PC-3 (cell line): ENCODE measurements around the gene ACAD10. TPM values are rescaled to one million over a fixed set of nuclear protein-coding genes. Genes with fewer than 3 reads are reported as not detected.

Experiments
- ATAC-seq: fragments of 200-7000 bp; cut with Tn5 transposase; 2 replicates; pipeline ENCODE4 v1.9.1; 2020; ENCODE audit warnings: mild to moderate bottlenecking, moderate library complexity
- BruUV-seq: library from RNA; stranded (reverse); fragments of 400-500 nt; replicated peaks from 2 replicates; lab custom pipeline; 2021; lab: Mats Ljungman, UMichigan
- CTCF ChIA-PET: fragments of 300-600 bp; sonication (Branson Sonifier 250); formaldehyde crosslinking; loops from one replicate; lab custom pipeline; 2022; ENCODE audit warnings: antibody characterized with exemption; lab: Charles Lee
- POLR2A ChIA-PET: fragments of 300-600 bp; sonication (Branson Sonifier 250); formaldehyde crosslinking; loops from one replicate; lab custom pipeline; 2022; ENCODE audit warnings: antibody characterized with exemption; ENCODE audit not compliant: unreplicated experiment; lab: Charles Lee
- DNase-seq: peaks from one replicate; pipeline ENCODE4 v3.0.0-alpha.2; 2015
- H2AFZ ChIP-seq: fragments of 300-600 bp; sonication (generic); 2 replicates; pipeline ENCODE4 v1.6.0; 2016; ENCODE audit warnings: antibody characterized with exemption, low read length
- H3F3A ChIP-seq: fragments of 300-600 bp; sonication (generic); one replicate; pipeline ENCODE4 v1.6.0; 2017; ENCODE audit warnings: antibody characterized with exemption, low read length, control low read depth, mild to moderate bottlenecking; ENCODE audit not compliant: unreplicated experiment
- H3K27ac ChIP-seq: fragments of 300-600 bp; sonication (generic); 2 replicates; pipeline ENCODE4 v1.5.1; 2016; ENCODE audit warnings: mild to moderate bottlenecking, low read length
- H3K27me3 ChIP-seq: fragments of 300-600 bp; sonication (generic); 2 replicates; pipeline ENCODE4 v1.6.1; 2016; ENCODE audit warnings: low read length, mixed read lengths
- H3K36me3 ChIP-seq: fragments of 300-600 bp; sonication (generic); 2 replicates; pipeline ENCODE4 v1.6.1; 2016; ENCODE audit warnings: low read depth, mixed run types, low read length, mixed read lengths
- H3K4me1 ChIP-seq: fragments of 300-600 bp; sonication (generic); 2 replicates; pipeline ENCODE4 v1.5.1; 2016; ENCODE audit warnings: low read length; ENCODE audit not compliant: insufficient read depth
- H3K4me2 ChIP-seq: fragments of 300-600 bp; sonication (generic); 2 replicates; pipeline ENCODE4 v1.6.0; 2016; ENCODE audit warnings: low read length
- H3K4me3 ChIP-seq: fragments of 300-600 bp; sonication (generic); 2 replicates; pipeline ENCODE4 v1.5.1; 2016; ENCODE audit warnings: mild to moderate bottlenecking, low read length, mixed read lengths
- H3K79me2 ChIP-seq: fragments of 300-600 bp; sonication (generic); 2 replicates; pipeline ENCODE4 v1.6.1; 2017; ENCODE audit warnings: low read length, mixed read lengths
- H3K9ac ChIP-seq: fragments of 300-600 bp; sonication (generic); 2 replicates; pipeline ENCODE4 v1.6.0; 2016; ENCODE audit warnings: mild to moderate bottlenecking, low read length
- H3K9me2 ChIP-seq: fragments of 300-600 bp; sonication (generic); replicated peaks from 2 replicates; pipeline ENCODE4 v1.6.1; 2016; ENCODE audit warnings: mixed run types, low read length, mixed read lengths
- H3K9me3 ChIP-seq: fragments of 300-600 bp; sonication (generic); 2 replicates; pipeline ENCODE4 v1.6.1; 2016; ENCODE audit warnings: low read length, mixed read lengths
- H4K20me1 ChIP-seq: fragments of 300-600 bp; sonication (generic); 2 replicates; pipeline ENCODE4 v1.6.1; 2016; ENCODE audit warnings: low read length, mixed read lengths
- EZH2 ChIP-seq: fragments of 300-600 bp; sonication (generic); IDR thresholded peaks from one replicate; pipeline ENCODE4 v1.6.1; 2017; ENCODE audit warnings: antibody characterized with exemption, mild to moderate bottlenecking, low read length; ENCODE audit not compliant: unreplicated experiment
- EZH2phosphoT487 ChIP-seq: fragments of 300-600 bp; sonication (generic); IDR thresholded peaks from 2 replicates; pipeline ENCODE4 v1.6.1; 2018; ENCODE audit warnings: mild to moderate bottlenecking, antibody characterized with exemption, low read length, borderline replicate concordance
- intact Hi-C: fragments of 100-400 bp; cut with micrococcal nuclease; formaldehyde crosslinking; loops from 2 replicates; pipeline ENCODE4 v1.9.0; 2023
- microRNA-seq: library from miRNA; unstranded; fragments of <30 nt; microRNA quantifications from one replicate; pipeline ENCODE4 v1.1.0, GENCODE V29; 2020; ENCODE audit not compliant: unreplicated experiment
- total RNA-seq: library from RNA; depleted of rRNA; stranded (reverse); fragments of >200 nt; gene quantifications from 2 replicates; pipeline ENCODE4 v1.2.3, GENCODE V29; 2014; rRNA removed
- TF ChIP-seq, protein P1 (sequence below): fragments of 300-600 bp; sonication (generic); conservative IDR thresholded peaks from 2 replicates; pipeline ENCODE4 v1.5.1; 2017; ENCODE audit warnings: antibody characterized with exemption, low read depth, mild to moderate bottlenecking, low read length

Gene ACAD10
- total RNA-seq, 1 experiment from 2014 or later = 27.4 TPM

DNA sequence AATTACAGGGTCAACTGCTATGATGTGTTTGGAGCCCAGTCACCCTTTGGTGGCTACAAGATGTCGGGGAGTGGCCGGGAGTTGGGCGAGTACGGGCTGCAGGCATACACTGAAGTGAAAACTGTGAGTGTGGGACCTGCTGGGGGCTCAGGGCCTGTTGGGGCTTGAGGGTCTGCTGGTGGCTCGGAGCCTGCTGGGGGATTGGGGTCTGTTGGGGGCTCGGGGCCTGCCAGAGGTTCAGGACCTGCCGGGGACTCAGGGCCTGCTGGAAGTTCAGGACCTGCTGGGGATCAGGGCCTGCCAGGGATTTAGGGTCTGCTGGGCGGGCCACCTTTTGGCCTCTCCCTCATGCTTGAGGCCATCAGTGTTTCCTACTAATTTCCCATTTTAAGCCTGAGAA is 118.0 kb downstream of the ACAD10 start:
- ATAC-seq = no peak
- Histone ChIP-seq H3K79me2 (no peaks in the 10 kb centered on the region), H3K9ac (no peak overlapping the region), H3F3A (no peaks in the 10 kb centered on the region), H3K27ac (no peak overlapping the region), H2AFZ (no peak overlapping the region), H3K4me2 (no peak overlapping the region), H3K4me3 (no peak overlapping the region), H3K9me2 (no peaks in the 10 kb centered on the region), H3K27me3 (no peaks in the 10 kb centered on the region), H3K9me3 (no peaks in the 10 kb centered on the region), H3K4me1 (no peaks in the 10 kb centered on the region), H3K36me3 (no peaks in the 10 kb centered on the region), H4K20me1 (no peaks in the 10 kb centered on the region)
- no TSS peak for BruUV-seq
- DNase-seq = no peak
- CTCF ChIA-PET = no interaction called here
- intact Hi-C loops = no loop called here
- TF ChIP-seq EZH2phosphoT487 (no peak), EZH2 (no peak)
- TF ChIP-seq, protein P1, sequence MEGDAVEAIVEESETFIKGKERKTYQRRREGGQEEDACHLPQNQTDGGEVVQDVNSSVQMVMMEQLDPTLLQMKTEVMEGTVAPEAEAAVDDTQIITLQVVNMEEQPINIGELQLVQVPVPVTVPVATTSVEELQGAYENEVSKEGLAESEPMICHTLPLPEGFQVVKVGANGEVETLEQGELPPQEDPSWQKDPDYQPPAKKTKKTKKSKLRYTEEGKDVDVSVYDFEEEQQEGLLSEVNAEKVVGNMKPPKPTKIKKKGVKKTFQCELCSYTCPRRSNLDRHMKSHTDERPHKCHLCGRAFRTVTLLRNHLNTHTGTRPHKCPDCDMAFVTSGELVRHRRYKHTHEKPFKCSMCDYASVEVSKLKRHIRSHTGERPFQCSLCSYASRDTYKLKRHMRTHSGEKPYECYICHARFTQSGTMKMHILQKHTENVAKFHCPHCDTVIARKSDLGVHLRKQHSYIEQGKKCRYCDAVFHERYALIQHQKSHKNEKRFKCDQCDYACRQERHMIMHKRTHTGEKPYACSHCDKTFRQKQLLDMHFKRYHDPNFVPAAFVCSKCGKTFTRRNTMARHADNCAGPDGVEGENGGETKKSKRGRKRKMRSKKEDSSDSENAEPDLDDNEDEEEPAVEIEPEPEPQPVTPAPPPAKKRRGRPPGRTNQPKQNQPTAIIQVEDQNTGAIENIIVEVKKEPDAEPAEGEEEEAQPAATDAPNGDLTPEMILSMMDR = no peak
- POLR2A ChIA-PET = interaction anchor here (0.6 kb wide), 1 partner anchor 23 kb away, joined by 3 read pairs; no protein-coding TSS in a partner anchor

DNA sequence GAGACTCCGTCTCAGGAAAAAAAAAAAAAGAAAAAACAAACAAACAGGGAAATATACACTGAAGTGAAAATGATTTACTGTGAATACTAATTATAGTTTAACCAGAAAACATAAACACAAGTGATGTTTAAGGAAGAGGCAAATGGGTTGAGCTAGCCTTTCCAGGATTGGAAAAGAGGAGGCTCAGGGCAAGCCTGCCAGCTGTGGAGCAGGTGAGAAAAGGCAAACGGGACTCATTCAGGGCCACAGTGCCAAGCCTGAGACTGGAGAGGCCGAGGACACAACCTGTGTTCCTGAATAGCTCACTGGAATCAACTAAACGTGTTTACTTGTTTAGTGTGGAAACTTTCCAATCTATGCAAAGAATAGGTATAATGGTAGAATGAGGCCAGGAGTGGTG is 120.5 kb downstream of the ACAD10 start:
- H3K4me1 ChIP-seq = no peaks in the 10 kb centered on the region
- no peaks in the 10 kb centered on the region for H3K79me2 ChIP-seq
- H3K27ac ChIP-seq = no peak overlapping the region
- TF ChIP-seq, protein P1 = no peak
- TF ChIP-seq EZH2 (no peak), EZH2phosphoT487 (no peak)
- H3K36me3 ChIP-seq = no peaks in the 10 kb centered on the region
- no peak overlapping the region for H2AFZ ChIP-seq
- no peak overlapping the region for H3K4me3 ChIP-seq
- H3K9me3 ChIP-seq = no peaks in the 10 kb centered on the region
- ATAC-seq (no peak), DNase-seq (no peak)
- ChIA-PET POLR2A (interaction anchor here (0.5 kb wide), 1 partner anchor 1059 kb away, joined by 5 read pairs; no protein-coding TSS in a partner anchor), CTCF (no interaction called here)
- H4K20me1 ChIP-seq = no peaks in the 10 kb centered on the region
- H3F3A ChIP-seq = no peaks in the 10 kb centered on the region
- no peaks in the 10 kb centered on the region for H3K9me2 ChIP-seq
- no TSS peak for BruUV-seq
- no peak overlapping the region for H3K4me2 ChIP-seq
- no peak overlapping the region for H3K9ac ChIP-seq
- intact Hi-C loops = no loop called here
- H3K27me3 ChIP-seq = no peaks in the 10 kb centered on the region

Small RNA genes within 50 kb of the gene (microRNA-seq; reads per million reads assigned to microRNA genes)
- gene MIR6761 = not detected

Other genes with a start within 250 kb of the ACAD10 start
- gene ATXN2, start 86.7 kb upstream of the ACAD10 start, total RNA-seq = 17.2 and 24.3 TPM in 2 replicates
- 18.0 and 24.7 TPM in 2 replicates for gene BRAP, start 97 bp upstream of the ACAD10 start, total RNA-seq
- gene ALDH2, start 80.9 kb downstream of the ACAD10 start, total RNA-seq = 0.35 and 2.0 TPM in 2 replicates
- gene MAPKAPK5, start 156.2 kb downstream of the ACAD10 start, total RNA-seq = 65.0 and 78.2 TPM in 2 replicates